ENCODE measurements around the gene SUMF2.

GRCh38 chr7:56030340-56030739 lies 33.7 kb upstream of the SUMF2 start:
- TF ChIP-seq CTCF (IDR thresholded peaks at IDR 0.05; ENCODE audit: extremely low read depth in 1 of 2, insufficient read depth in 1 of 2, low read depth in 1 of 2, low read length in 2 of 2), result no peak
- TF ChIP-seq POLR2AphosphoS5 (IDR thresholded peaks at IDR 0.05; ENCODE audit: insufficient read depth, low read depth, low read length), result no peak
- TF ChIP-seq MAX (IDR thresholded peaks at IDR 0.05; ENCODE audit: insufficient read depth, insufficient read length), result no peak
- TF ChIP-seq GATA2 (IDR thresholded peaks at IDR 0.05; ENCODE audit: insufficient read depth, insufficient read length, low read depth, low read length), result no peak
- no peak for TF ChIP-seq MYC (IDR thresholded peaks at IDR 0.05; ENCODE audit: low read depth, low read length)
- TF ChIP-seq POLR2A (IDR thresholded peaks at IDR 0.05; ENCODE audit: low read depth, low read length), result no peak
- no peak for TF ChIP-seq EZH2 (IDR thresholded peaks at IDR 0.05; ENCODE audit: borderline replicate concordance, low read depth, low read length, severe bottlenecking)
- no peak for TF ChIP-seq FOS (IDR thresholded peaks at IDR 0.05; ENCODE audit: borderline replicate concordance, insufficient read depth, low read length)
